NCI-H69 (cell line): ENCODE results near the gene DOCK8.

Experiments used
- DNase-seq: peaks from one replicate; lab custom pipeline; 2025; lab: John Stamatoyannopoulos, UW

Gene DOCK8

GRCh38 chr9:311841-312240 is 97.2 kb downstream of the DOCK8 start:
- no peak for DNase-seq

DNA sequence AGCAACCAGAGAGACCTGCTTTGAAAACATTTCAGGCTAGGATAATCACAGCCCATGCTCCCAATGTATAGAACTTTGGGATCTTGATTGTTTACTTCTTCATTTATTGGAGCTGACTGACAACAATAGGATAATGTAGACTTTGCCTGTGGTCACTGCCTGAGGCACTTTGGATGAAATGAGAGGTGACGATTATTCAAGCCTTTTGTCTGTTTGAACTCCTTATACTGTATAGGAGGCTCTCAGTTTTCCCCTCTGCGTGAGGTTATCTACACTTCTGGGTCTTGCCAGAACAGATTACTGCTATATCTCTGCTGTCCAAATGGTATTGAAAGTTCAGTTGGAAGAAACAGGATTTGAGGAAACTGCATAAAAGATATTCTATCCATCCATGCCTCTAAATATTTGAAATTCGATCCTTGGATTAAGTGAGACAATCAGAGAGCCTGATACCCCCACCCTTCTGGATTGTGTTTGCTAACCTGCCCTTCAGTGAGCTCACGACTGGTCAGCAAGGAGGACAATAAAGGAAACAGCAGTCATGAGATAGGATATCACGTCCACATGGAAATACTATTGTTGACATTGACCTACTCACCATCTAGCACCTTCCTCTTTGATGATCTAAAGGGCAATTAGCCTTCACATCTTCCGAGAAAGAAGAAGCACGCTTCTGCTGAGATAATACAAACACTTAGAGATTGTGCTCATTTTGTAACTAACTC is 98.1 kb downstream of the DOCK8 start:
- DNase-seq = peak; percentile 18

GRCh38 chr9:316382-316965 is 101.8 kb downstream of the DOCK8 start:
- DNase-seq = no peak

DNA sequence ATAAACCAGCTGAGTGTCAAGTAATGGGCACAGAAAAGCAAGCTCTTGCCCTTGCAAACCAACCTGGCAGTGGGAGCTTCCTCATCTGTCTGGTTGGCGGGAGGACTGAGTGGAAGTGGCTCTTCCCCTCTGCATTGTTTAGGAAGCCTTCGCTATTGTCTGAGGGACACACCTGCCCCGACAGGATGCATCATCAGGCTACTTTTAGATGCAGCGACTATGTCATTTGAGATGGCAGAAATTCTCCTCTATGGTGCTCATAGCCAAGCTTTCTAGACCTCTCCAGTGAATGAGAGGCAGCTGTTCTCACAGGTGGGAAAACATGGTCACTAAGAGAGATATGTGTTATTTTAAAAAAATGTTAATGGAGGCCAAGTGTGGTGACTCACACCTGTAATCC is 104.0 kb downstream of the DOCK8 start:
- no peak for DNase-seq

GRCh38 chr9:324971-325370 is 110.3 kb downstream of the DOCK8 start:
- no peak for DNase-seq

DNA sequence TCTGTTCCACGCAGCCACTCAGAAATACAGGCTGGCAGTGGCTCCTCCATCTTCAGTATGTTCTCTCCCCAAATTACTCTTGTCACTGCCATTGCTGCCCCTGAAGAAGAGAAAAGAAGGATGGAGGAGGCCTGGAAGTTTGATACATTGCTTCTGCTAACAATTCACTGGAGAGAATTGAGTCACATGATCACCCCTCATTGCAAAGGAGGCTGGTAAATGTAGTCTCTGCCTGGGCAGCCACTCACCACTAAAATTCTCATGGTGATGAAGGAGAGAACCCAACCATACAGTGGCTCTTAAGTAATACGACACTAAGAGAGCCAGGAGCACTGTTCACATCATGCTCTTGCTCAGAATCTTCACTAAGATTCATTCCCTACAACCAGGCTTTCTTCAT is 112.0 kb downstream of the DOCK8 start:
- no peak for DNase-seq

GRCh38 chr9:328453-328852 is 113.8 kb downstream of the DOCK8 start:
- no peak for DNase-seq

GRCh38 chr9:331197-331596 is 116.5 kb downstream of the DOCK8 start:
- DNase-seq = no peak

DNA sequence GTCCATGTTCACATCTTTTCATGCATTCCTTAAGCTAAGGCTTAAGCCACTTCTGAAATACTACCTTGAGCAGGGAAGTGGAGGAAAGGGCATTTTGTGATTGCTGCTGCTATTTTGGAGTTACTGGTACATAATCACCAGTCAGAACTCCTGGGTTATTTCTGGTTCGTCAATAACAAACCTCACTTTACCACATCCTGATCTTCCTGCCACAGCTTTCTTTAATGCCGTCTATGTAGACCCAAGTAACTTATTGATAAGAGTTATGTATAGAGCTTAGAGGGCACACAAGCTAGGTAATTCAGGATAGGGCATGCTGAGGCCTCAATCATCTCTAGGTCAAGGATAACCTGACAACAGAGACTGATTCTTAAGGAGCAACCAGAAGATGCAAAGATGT is 120.7 kb downstream of the DOCK8 start:
- no peak for DNase-seq

GRCh38 chr9:336039-336438 is 121.4 kb downstream of the DOCK8 start:
- no peak for DNase-seq

- no peak for DNase-seq
Measured at GRCh38 chr9:338602-339001, 123.9 kb downstream of the DOCK8 start.

- DNase-seq = no peak
Measured at GRCh38 chr9:341634-342421, 127.2 kb downstream of the DOCK8 start.

DNA sequence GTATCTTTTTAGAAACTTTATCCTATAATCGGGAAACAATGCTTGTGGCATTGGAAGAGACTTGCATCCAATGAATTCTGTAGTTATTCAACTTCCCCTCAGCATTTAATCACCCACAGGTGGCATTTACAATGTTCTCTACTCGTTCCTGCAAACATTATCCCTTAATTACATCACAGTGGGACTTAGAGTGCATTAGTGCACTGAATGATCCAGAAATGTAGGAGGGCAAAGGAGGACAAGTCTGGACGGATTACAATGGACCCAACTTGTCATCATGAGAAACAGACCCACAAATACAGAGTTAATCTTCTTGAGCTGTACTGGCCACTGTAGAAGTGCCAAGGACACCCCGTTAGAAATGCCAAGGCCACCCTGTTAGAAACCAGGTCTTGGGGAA is 129.1 kb downstream of the DOCK8 start:
- DNase-seq = no peak

GRCh38 chr9:346111-346571 is 131.5 kb downstream of the DOCK8 start:
- DNase-seq = no peak

- DNase-seq = peak; percentile 15
Measured at GRCh38 chr9:347667-348292, 133.1 kb downstream of the DOCK8 start.

DNA sequence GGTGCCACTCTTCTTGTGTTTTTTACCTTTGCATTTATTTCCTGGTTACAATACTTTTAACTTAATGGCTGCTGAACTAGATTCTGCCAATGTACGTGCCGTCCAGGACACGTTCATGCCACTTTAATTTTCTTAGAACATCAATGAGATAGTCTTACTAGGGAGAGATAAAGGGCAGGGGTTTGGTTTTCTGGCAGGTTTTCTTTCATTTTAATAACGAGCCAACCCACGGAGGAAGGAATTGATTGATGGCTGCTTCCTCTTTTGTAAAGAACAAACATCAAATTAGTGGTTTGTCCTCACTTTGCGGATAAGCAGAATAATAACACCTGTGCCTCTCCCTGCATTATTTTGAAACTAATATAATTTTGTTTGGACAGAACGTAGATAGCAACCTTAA is 135.7 kb downstream of the DOCK8 start:
- DNase-seq = no peak

GRCh38 chr9:351916-352315 is 137.3 kb downstream of the DOCK8 start:
- no peak for DNase-seq

DNA sequence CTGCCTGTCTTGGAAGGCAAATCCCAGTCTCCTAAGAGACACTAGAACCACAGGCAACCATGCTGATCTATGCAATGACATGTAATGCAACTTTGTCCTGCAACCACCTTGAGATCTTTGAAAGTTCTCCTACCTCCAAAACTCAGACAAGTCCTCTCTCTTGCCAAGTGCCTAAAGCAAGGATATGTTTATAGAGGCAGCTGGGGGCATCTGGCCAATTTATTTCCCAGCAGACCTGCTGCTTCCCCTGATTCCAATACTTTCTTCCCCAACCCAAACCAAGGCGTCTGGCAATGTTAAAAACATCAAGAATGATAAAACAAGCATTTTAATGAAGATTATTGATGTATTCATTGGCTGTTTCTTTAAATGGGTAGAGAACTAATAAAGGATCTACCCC is 138.4 kb downstream of the DOCK8 start:
- no peak for DNase-seq

DNA sequence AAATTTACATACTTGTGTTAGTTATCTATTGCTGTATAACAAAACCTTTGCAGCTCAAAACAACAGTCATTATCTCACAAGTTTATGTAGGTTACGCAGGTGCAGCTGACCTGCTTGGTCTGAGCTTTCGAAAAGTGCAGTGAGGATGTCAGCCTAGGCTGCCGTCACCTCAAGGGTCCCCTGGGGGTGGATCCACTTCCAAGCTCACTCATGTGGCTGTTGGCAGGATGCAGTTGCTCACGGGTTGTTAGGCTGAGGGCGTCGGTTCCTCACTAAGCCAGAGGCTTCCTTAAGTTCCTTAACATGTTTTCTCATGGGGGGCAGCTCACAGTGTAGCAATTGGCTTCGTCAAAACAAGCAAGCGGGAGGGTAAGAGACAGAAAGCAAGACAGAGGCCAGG is 139.8 kb downstream of the DOCK8 start:
- DNase-seq = no peak

GRCh38 chr9:357560-357959 is 142.9 kb downstream of the DOCK8 start:
- DNase-seq = no peak

GRCh38 chr9:362561-363273 is 148.1 kb downstream of the DOCK8 start:
- no peak for DNase-seq

DNA sequence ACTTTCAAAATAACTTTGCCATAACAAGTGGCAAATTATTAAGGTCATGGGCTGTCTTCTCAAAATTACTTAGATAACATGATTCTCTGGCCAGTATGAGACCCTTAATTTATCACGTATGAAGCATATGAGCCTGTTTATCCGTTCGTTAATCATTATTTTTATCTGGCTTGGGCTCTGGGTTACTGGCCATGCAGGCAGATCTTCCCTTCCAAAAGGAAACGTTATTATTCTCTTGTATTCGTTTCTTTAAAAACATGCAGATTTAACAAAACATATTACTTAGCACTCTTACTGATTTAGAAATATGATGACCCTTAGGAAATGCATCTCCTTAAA is 148.6 kb downstream of the DOCK8 start:
- DNase-seq = no peak
